Activated CD8-positive, alpha-beta memory T cell treated with anti-CD3 and anti-CD28 coated beads, Interleukin-2, amount 50 U/mL, for 4 hours (primary cell): Measurements from ENCODE around the gene ADORA2B.
A peak's percentile ranks its signal among the peaks of the same experiment; 100 is the strongest.
"Not testable (repeated sequence)": the region's sequence is repeated elsewhere in the genome, so short reads cannot be mapped to it uniquely, and the experiment has no call there.

Experiments
- DNase-seq: peaks from one replicate; pipeline ENCODE4 v3.0.0-alpha.2; 2020

The ADORA2B gene

DNA sequence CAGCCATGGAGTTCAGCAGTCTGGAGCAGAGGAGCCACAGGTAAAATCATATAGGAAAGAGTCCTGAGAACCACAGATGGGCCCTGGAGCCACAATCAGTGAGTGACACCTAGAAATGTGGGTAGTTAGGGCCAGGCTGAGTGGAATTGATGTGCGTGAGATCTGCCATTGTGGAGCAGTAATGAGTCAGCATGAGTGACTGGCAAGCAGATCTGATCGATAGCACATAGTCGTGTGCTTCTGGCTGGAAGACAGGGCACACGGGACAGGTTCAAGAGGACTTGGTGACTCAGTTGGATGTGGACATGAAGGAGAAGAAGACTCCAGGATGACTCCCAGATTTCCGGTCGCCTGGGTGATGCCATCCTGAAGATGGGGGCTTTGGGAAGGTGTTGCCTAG, 12.3 kb downstream of the ADORA2B start:
- DNase-seq = no peak

DNA sequence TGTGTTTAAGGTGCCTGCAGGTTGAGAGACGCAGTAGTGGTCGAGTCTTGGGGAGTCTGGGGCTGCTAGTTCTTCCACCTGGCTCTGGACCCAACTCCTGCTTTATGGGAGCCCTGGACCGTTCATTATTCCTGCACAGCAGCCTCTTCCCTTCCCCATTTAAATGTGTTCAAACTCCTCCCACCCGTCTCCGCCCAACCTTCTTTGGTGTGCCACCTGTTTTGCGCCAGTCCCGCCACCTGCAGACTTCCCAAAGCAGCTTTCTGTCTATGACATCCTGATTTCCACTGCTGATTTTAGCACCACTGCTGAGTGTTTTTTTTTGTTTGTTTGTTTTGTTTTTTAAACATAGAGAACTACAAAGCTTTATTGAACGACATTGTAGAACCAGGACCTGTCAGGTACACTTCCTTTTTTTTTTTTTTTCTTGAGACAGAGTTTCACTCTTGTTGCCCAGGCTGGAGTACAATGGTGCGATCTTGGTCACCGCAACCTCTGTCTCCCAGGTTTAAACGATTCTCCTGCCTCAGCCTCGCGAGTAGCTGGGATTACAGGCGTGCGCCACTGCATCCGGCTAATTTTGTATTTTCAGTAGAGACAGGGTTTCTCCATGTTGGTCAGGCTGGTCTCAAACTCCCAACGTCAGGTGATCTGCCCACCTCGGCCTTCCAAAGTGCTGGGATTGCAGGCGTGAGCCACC, 12.8 kb downstream of the ADORA2B start:
- no peak for DNase-seq

DNA sequence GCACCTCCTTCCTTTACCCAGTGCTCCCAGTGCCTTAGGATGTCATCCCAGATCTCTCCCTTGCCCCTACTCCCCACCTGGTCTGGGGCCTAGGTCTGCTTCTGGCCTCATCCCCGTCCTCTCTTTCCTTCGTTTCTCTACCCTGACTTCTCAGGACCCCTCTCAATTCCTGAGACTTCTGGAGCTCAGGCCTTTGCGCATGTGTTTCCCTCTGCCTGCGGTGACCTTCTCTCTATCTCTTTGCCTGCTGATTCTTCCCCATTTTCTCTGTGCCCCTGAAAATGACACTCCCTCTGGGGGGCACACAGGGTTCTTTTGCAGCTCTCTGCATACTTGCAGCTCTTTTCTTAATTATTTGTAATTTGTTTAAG, 13.5 kb downstream of the ADORA2B start:
- DNase-seq = no peak

DNA sequence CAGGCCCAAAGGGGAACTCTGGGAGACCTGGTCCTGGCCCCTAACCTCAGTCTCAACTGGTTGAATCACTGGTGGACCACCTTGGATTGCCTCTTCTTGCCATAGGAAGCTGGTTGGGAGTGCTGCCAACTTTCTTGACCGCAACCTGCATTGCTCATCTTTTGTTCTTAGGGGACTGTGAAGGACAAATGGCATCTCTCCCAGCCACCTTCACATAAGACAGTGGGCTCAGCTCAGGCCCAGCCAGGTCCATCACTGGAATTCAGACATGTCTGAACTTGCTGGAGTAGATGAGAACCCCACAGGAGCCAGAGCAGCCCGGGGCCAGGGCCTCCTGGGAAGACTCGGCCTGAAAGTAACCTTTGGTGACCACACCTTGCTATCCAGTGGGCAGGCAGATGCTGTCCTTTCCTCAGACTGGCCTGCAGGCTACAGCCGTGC, 18.8 kb downstream of the ADORA2B start:
- no peak for DNase-seq

DNA sequence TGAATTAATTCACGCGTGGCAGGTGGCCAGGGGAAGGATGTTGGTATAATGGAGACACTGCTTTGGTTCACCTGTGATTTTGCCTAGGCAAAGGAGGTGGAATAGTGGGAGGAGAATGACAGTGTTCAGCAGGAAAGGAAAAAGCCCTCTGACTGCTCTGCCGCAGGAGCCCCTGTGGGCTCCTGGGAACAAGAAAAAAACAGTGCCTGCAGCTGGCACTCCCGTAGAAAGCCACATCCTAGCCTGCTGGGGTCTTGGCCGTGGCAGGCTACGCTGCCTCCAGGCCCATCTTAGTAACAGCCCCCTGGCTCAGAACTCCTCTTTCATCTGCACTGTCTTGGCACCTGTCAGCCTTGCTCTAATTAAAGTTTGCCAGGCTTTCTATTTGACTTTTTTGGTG, 20.6 kb downstream of the ADORA2B start:
- no peak for DNase-seq

DNA sequence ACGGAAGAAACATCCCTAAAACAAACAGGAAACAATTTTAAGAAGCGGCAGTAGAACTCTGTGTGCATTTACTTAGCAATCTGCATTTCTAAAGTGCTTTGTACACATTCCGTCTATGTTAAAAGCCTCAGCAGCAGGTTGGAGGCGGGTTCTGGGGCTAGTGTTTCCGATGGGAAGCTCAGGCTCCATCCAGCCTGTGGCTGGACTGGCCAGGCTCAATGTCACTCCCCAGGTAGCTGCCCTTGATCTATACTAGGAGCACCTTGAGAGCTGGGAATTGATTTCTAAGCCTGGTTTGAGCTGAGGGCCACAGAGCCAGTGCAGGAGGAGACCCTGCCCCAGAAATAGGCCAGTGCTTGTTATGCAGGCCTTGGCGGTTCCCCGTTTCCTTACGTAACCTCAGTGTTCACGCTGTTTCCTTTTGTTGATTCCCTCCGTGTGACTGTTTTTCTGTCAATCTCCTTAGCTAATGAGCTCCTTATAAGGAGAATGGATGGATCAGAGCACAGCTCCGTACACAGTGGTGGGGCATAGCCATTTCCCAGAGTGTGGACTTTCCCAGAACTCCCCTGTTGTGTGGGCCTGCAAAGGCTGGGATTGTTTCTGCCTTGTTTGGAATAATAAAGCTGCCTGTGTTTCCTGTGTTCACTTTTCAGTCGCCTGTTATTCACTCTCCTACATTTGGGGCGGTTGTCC, 21.4 kb downstream of the ADORA2B start:
- no peak for DNase-seq

DNA sequence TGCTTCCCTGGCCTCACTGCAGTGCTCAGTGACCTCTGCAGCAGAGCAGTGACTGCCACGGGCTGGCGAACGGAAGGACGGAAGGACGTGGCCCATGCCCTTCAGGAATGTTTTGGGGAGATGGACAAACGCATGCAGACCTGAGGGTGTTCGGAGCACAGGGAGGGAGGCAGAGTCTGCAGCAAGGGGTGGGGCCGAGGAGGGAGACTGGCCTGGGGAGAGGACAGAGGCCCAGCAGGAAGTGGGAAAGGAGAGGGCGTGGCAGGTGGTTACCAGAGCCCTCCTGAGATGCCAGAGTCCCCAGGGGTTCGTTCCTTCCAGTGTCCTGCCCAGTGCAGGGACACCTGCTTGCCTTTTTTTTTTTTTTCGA, 21.9 kb downstream of the ADORA2B start:
- no peak for DNase-seq

DNA sequence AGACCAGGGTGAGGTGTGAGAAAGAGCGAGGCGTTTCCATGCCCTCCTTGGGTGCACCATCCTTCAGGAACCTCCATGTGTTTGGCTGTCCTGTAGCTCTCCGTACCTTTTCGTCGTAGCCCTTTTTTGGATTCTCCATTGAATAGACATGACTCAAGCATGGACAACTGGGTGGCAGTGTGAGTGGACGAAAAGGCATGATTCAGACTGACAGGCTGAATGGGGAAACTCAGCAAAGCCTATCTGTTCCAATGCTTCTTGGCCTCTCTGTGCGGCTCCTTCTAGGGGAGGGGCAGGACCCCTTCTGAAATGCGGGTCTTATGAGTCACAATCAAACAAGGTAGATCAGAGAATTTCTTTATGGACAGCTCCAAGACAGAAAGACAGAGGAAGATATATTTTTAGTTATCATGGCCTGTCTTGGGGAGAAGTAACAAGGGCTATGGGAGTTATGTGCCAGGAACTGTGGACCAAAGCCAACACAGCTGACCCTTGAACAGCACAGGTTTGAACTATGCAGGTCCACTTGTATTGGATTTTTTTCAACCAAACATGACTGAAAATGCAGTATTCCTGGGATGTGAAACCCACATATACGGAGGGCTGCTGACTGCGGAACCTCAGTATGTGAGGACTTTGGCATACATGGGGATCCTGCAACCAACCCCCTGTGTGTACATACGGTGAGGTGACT, 22.9 kb downstream of the ADORA2B start:
- DNase-seq = no peak

DNA sequence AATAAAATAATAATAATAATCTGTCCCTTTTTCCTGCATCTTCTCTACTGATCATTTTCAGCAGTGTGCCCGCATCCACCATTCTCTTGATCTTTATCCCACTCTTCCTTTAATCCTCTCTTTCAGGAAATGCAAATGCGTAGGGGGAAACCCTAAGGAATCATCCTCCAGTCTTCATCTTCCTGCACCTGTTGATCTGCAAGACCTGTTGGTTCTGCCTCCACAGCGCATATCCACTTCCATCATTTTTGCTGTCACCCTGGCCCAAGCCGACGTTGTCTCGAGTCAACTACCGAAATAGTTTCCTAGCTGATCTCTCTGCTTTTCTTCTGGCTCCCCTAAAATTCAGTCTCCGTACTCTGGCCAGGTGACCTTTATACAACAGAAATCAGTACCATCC, 24.5 kb downstream of the ADORA2B start:
- no peak for DNase-seq

DNA sequence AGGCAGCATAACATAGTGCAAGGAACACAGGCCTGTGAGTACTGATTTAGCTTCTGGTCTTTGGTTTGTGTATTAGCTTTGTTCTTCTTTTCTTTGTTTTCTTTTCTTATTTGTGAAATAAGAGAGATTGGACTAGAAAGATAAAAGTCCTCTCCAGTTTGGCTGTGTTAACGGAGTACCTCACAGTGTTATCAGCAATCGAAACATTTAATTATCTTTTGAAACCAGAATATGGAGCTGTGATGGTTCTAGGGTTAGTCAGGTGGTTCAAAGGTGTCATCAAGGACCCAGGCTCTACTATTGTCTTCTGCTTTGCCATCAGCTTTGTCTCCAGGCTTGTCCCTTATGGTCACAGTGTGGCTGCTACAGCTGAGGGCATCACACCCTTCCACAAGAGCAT, 25.6 kb downstream of the ADORA2B start:
- no peak for DNase-seq

DNA sequence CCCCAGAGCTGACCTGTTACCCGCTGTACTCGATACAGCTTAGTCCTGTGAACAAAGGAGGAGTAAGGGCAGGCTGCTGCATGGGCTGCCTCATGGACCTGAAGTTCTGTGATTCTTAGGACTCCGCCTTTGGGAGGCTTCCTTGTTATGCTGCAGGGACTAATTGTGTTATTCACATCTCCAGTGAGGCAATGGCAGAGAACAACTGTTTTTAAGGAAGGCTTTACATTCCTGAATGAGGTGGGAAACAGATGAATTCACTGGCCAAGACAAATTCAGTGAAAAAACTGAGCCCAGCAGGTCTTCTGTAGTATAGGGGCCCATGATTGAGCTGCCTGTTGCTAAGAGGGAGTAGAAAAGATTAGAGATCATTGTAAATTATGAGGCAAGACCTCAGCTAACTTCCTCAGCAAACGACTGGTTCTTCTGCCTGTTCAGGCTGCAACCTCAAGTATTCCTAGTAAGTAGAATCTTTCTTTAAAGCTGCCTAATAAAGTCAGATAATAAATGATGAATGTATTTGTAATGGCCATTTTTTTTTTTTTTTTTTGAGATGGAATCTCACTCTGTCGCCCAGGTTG, 26.3 kb downstream of the ADORA2B start:
- no peak for DNase-seq

DNA sequence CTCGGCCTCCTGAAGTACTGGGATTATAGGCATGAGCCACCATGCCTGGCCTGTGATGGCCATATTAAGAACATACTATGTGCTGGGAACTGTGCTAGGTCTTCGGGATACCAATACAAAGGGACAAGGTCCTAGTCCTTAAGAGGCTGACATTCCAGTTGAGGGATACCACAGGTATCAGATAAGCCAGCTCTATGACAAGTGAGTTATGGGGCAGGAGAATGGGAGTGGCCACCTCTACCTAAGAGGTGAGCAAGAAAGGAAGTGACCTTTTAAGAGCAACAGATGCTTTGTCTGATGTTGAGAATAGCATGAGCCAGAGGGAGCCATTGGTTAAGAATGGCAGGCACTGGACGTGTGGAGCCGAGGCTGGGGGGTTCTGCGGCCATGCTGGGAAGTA, 27.0 kb downstream of the ADORA2B start:
- no peak for DNase-seq

DNA sequence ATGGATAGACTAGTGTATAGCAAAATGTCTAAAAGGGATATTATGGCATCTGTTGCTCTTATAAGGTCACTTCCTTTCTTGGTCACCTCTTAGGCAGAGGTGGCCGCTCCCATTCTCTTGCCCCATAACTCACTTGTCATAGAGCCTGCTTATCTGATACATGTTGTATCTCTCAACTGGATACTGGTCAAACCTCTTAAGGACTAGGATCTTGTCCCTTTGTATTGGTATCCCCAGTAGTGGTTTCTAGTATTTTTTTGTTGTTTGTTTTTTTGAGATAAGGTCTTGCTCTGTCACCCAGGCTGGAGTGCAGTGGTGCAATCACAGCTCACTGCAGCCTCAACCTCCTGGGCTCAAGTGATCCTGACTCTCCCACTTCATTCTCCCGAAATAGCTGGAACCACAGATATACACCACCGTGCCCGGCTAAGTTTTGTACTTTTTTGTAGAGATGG, 27.6 kb downstream of the ADORA2B start:
- DNase-seq = no peak

DNA sequence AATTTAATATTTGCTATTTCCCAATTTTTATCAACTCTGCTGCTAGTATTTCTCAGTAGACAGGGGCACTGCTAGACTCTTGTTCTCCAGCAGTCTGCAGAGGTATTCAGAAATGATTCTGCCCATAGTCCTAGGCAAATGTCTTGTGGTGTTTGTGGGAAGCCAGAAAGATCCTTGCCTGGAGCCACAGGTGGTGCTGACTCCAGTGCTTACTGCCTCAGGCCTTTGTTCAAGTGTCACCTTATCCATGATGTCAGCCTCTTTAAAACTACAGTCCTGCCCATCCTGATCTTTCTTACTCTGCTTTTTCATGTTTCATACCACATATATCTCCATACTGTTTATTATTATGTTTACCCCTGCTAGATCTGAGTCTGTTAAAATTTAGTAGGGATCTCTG, 28.1 kb downstream of the ADORA2B start:
- DNase-seq = no peak

DNA sequence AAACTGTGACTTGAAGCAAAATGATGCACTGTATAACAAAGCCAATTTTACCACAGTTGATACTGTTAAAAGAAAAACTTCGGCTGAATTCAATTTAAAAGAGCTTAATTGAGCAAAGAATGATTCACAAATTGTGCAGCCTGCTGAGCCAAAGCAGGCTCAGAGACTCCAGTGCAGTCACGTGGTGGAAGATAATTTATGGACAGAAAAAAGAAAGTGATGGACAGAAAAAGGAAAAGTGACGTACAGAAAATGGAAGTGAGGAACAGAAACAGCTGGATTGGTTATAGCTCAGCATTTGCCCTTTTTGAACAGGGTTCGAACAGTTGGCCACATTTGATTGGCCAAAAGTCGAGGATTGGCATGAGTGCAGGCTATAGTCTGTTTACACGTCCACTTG, 28.9 kb downstream of the ADORA2B start:
- no peak for DNase-seq

DNA sequence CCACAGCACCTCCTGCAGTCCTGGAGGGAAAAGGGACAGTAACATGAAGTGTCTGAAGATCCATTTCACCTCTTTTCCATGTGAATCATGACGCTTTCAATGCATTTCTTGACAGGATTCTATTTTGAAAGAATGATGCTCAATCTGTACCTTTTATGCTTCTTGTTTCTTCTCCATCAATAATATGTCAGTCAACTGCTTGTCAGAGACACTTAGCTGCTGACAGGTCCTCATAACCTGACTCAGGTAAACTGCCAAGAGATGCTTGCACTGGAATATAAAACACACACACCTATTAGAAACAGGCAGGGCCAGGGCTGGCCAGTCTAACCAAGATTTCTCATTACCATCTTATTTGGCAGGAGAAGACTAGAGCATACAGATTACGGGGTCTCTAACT, 33.0 kb downstream of the ADORA2B start:
- DNase-seq = no peak

DNA sequence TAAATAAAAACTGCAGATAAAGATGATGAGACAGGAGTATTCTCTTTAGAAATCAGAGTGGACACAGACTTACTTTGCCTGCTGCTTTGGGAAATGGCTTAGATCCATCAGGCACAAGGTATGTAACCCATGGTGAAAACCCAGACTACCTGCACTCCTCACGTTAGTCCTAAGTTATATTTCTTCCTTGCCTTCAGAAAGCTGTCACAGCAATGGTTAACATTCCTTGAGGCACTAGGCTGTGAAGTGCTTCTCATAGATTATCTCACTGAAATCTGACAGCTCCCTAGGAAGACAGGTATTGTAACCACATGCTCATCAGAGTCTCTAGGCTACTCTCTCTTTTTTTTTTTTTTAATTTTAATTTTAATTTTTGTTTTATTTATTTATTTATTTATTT, 33.7 kb downstream of the ADORA2B start:
- no peak for DNase-seq

DNA sequence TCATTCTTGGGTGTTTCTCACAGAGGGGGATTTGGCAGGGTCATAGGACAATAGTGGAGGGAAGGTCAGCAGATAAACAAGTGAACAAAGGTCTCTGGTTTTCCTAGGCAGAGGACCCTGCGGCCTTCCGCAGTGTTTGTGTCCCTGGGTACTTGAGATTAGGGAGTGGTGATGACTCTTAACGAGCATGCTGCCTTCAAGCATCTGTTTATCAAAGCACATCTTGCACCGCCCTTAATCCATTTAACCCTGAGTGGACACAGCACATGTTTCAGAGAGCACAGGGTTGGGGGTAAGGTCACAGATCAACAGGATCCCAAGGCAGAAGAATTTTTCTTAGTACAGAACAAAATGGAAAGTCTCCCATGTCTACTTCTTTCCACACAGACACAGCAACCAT, 34.1 kb downstream of the ADORA2B start:
- DNase-seq = not testable (repeated sequence)

DNA sequence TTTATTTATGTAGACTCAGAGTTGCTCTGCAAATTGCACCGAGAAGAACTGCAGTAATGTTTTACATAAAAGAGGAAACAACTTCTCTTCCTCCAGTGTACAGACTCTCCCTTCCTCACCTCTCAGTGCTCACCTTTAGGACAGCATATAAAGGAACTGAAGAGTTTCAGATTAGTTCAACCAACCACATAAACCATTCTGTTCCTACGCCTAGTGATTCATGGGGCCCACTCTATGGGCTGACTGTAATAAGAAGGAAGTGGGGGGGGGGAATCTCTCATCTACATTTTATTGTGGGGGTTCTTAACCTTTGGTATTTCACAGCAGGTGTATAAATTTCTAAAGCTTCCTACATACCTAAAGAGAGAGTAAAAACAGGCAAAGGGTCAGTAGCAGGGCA, 36.3 kb downstream of the ADORA2B start:
- peak; percentile 27 for DNase-seq

DNA sequence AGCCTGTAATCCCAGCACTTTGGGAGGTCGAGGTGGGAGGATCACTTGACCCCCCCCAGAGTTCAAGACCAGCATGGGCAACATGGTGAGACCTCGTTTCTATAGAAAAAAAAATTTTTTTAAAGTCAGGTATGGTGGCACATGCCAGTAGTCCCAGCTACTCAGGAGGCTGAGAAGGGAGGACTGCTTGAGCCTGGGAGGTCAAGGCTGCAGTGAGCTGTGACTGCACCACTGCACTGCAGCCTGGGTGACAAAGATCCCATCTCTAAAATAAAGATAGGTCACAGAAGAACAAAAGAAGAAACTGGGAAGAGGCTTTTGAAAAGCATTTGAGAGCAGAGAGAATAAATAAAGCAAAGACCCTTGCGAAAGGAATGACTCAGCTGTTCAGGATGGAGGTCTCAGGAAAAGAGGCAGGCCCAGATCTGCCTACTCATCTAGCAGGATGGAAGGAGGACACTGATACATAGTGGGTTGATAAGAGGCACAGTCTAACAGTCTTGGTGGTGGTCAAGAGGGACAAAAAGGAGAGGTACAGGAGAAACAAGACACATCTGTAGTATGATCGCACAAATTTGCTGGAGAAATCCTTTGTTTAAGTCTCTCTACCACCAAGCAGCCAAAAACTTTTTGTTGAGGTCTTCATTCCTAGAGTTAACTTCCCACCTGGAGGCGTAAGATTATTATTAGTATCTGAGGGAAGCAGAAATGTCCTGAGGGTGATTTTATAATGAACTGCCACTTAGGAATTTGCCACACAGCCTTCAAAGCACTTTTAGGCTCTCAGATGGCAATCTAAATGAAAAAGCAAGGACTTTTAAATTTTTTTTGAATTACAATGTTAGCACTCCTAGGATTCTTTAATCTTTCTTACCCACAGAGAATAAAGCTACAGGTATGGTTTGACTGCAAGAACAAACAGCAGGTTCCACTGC, 37.0 kb downstream of the ADORA2B start:
- no peak for DNase-seq

DNA sequence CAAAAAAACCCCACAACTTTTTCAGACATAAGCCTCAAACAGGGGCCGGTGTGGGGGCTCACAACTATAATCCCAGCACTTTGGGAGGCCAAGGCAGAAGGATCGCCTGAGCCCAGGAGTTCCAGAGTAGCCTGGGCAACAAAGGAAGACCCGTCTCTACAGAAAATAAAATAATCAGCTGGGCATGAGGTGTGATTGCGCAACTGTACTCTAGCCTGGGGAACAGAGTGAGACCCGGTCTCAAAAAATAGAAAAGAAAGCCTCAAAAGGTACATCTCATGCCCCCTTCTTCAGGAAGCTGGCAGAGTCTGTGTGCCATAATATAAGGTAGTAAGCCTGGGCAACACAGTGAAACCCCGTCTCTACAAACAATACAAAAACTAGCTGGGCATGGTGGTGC, 51.4 kb downstream of the ADORA2B start:
- no peak for DNase-seq

DNA sequence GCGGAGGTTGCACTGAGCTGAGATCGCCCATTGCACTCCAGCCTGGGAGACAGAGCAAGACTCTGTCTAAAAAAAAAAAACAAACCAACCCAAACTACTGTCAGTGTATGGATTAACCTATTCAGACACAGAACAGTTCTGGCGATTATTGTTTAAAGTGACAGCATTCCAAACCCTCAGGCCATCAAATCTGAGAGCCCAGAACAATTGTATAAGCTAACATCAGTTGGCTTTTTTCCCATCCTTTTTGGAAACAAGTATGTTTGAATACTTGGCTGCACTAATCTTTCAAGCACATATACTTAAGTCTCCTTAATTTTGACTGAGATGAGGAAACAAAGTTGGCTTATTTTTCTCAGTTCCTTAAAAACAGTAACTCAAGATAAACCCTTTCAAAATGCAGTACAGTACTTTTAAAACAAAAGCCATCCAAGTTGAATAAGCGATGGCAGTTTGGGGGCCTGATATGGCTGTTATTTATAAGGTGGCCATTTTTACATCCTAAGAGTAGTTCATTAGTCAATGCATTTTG, 53.2 kb downstream of the ADORA2B start:
- DNase-seq = no peak
